SH-SY5Y (cell line): ENCODE results near the gene NEIL3.

Source experiments
- GATA2 ChIP-seq: IDR thresholded peaks from 2 replicates; pipeline ENCODE4 v1.6.1; 2011; ENCODE audit warnings: mild to moderate bottlenecking, low read depth, low read length
- GATA3 ChIP-seq: IDR thresholded peaks from 2 replicates; pipeline ENCODE4 v1.6.1; 2011; ENCODE audit warnings: low read depth, mild to moderate bottlenecking, low read length, moderate library complexity

Gene NEIL3

DNA sequence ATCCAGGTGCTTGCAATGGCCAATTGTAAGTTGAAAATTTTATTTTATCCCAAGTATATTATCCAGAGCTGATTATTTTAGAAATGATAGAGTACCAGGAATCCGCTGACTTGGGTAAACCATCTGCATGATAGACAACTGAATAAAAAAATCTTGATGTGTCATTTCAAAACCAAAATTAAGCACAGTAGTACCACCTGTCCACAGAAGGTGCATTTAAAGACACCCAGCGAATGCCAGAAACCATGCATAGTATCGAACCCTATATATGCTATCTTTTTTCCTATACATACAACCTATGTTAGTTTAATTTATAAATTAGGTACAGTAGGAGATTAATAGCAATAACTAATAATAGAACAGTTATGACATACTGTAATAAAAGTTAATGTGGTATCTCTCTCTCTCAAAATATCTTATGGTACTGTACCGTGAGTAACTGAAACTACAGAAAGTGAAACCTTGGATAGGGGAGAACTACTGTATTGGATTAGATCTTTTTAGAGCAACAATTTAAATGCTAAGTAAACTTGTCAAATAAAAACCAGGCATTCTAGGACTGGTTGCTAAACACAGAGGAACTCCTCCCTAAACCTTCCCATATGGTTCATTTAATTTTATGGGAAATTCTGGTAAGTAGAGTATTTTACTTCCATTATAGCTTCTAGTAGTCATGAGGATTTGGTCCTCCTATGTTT lies 6.2 kb downstream of the NEIL3 start:
- TF ChIP-seq GATA3 (no peak), GATA2 (no peak)

DNA sequence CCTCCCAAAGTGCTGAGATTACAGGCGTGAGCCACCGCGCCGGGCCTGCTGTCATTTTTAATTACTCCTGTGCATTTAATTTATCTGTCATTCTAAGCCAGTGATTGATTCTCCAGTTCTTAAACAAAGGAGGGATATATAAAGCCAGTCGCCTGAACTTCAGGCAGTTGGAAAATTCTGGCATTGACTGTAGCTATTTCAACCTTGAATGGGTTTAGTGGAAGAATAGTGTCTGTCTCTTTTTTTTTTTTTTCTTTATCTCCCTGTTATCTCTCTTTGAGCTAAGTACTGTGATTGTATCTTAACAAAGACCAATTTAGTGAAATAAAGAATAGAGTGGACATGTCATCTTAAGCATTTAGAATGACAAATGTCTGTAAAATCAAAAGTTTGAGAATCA lies 11.0 kb downstream of the NEIL3 start:
- TF ChIP-seq GATA2 (no peak), GATA3 (no peak)

DNA sequence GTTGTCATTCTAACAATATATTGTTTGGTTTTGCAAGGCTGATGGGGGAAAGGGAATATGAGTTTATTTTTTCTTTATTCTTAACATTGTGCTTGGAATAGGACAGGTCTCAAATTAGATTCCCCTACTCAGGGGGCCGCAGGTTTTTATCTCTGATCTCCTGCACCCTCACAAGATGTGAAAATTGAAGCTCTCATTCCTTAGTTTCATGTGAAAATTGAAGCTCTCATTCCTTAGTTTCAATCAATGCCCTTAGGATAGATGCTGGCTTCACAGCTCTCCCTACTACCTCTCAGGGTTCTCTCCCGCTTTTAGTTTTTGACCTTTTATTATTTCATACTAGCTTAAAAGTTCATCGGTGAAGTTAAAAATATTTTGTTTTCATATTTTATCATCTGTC lies 12.0 kb downstream of the NEIL3 start:
- TF ChIP-seq GATA2 (no peak), GATA3 (no peak)

DNA sequence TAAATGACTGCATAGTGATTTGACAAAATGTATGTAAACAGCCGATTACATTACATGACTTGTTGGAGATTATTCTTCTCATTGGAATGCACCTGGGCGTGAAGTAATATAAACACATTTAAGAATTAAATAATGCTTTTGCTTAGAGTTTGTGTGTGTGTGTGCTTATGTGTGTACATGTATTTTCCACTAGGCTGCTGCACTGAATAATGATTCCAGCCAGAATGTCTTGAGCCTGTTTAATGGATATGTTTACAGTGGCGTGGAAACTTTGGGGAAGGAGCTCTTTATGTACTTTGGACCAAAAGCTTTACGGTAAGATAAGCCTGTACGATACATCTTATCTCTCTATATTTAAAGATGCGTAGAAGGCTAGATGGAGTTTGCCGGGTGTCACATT lies 12.6 kb downstream of the NEIL3 start:
- TF ChIP-seq GATA3 (no peak), GATA2 (no peak)

DNA sequence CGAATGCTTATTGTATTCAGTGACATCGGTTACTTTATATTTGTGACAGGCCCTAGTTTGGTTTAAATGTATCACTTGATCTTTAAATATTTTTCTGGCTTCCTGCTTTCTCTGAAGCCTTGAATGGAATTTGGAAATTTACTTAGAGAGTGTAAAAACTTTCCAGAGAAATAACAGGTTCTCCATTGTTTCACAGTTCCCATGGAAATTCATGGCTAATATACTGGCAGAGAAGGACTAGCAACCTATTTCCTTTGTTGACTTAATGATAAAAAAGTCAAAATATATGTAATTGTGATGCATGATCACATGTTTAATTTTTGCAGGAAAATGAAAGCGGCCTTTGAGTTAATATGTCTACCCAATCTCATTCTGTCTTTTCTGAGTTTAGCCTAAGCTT lies 13.2 kb downstream of the NEIL3 start:
- TF ChIP-seq GATA3 (no peak), GATA2 (no peak)

DNA sequence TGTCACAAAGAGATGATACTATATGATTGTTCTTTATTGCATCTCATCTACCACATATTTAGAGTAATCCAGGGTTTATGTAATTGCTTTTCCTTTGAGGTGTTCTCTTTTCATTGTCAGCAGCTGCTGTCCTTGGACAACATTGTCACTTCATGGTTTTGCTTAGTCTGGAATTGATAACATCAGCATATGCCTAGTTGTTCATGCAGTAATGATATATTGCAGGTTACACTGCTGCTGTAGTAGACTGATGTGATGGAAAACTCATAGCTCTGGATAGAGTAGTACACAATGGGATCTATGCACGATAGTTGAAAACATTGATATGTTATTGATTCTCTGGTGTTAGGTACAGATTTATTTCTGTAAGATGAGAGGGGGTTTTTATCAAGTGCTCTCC lies 13.7 kb downstream of the NEIL3 start:
- TF ChIP-seq GATA3 (peak; percentile 68), GATA2 (peak; percentile 55; the same call in 1 of the 2 replicates)

DNA sequence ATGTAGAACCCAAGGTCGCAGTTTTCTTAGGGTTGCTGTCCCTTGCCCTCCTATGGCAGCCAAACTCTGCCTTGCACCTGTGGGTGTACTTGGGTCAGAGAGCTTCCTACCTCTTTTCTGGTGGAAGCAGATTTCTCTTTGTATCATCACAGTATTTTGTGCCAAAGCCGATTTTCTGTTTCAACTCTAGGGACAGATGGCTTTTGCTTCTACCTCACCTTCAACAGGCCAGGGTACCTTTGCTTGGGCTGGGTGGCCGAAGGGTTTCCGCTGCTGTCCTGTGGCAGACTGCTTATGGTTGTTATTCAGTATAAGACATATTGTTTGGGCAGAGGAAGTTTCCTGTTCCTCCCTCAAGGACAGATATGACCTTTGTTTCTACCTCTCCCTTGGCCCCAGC lies 22.4 kb downstream of the NEIL3 start:
- TF ChIP-seq GATA3, result no peak
- TF ChIP-seq GATA2, result no peak

DNA sequence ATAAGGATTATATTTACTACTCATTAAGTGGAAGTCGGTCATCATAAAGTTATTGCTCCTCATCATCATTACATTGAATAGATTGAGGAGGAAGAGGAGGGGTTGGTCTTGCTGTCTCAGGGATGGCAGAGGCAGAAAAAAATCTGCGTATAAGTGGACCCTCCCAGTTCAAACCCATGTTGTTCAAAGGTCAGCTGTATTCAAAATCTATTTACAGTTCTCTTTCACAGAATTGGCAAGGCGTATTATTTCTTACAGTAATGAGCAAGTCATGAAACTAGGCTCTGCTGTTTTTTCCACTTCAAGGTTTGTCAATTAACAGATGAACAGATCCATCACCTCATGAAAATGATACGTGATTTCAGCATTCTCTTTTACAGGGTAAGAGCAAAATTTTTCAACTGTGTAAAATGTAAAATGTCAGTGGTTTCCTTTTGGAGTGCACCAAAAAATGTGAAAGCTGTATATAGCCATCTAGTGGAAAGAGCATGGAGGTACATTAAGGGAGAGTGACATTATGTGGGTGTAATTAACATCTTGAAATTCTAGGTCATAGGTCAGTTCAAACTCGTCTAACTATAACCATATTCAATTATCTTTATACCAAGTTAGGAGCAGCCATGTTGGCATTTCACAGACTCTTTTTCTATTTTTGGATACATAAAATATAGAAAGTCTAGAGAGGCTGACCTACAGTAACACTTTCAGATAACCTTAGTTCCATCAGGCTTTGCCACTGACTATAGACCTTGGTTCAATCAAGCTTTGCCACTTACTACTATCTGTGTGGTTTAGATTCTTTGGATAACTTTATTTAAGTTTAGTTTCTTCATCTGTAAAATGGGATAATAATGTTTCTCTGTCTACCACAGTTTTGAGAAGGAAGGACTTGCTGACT lies 30.1 kb downstream of the NEIL3 start:
- TF ChIP-seq GATA3 (no peak), GATA2 (no peak)

DNA sequence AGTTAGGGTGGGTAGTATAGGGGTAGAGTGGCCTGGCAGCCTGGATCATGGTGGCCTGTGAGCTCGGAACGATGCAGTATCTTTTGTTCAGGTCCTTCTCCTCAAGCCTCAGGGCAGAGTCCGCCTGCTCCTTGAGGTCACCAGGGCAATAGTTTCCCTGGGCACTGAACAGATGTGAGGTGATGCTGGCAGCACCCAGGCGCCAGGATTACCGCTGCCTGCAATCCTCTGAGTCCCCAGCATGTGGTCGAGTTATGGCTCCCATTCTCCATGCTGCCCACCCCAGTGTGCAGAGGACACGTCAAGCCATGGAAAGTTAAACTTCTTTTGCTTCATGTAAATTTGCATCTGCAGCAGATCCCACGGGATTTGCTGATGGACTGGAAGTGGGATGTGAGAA lies 38.7 kb downstream of the NEIL3 start:
- TF ChIP-seq GATA2, result no peak
- no peak for TF ChIP-seq GATA3

DNA sequence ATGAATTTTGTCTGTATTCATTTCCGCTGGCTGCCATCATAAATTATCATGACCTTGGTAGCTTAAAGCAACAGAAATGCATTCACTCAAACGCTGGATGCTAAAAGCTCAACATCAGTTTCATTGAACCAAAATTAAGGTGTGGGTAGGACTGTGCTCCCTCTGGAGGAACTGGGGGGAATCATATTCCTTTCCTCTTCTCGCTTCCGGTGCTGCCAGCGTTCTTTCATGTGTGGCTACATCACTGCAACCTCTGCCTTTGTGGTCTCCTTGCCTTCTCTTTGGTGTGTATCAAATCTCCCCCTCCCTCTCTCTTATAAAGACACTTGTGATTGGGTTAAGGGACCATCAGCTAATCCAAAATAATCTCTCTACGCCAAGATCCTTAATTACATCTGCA lies 39.5 kb downstream of the NEIL3 start:
- no peak for TF ChIP-seq GATA3
- TF ChIP-seq GATA2, result no peak

DNA sequence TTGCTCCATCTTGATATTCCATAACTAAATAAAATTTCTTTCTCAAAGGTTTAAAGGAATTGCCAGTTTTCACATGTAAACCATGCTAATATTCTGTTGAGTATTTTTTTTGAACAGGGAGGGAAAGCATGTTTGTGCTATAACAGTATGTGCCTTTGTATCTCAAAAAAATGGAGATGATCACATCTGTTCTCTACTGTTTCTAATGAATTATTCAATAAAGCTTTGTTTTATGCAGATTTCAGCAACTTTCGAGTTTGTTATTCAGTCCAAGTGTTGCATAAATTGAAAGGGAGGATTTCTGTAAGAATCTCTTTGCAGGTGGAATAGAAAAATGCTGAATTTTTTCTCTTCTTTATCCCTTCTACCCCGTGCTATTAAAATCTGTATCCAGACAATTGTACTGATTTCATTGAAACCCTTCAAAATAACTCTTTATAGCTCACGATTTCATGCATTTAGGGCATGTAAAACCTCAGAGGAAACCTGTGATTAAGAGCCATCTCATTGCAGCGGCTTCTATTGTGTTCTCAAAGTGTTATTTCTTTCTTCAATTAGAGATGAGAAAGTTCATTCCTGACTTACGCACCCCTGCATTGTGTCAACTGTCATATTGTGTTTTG lies 42.1 kb downstream of the NEIL3 start:
- TF ChIP-seq GATA3, result no peak
- no peak for TF ChIP-seq GATA2

DNA sequence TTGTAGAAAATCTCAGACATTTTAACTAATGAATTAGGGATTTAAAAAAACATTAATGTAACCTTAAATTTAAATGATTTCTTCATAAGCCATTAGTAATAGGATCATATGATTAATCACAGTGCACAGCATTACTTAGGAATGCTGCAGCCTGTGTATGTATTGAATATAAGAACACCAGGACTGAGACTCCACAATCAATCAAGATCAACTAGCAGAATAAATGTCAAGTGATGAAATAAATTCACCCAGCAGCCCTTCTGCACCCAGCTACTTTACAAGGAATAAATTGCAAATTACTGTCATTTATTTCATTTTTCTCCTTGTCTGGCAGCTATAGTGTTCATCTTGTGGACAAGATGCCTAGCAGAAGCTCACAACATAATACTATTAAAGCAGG lies 46.5 kb downstream of the NEIL3 start:
- TF ChIP-seq GATA3 (no peak), GATA2 (no peak)

DNA sequence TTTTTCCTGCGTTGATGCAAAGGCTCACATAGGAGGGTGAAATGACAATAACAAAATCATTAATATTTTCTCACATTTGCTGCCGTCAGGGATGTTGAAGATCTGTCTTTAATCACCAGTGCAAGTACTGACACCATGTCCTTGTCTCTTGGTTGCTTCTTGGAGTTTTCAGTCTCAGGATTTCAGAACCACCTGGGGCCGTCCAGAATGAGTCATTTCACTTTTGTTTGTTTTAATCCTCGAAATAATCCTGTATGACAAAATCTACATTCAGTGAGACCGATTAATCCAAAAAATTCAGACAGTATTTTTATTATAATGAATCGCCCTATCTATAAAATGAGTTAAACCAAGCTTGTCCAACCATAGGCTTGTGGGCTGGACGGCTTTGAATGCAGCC lies 47.2 kb downstream of the NEIL3 start:
- TF ChIP-seq GATA2 (no peak), GATA3 (no peak)

DNA sequence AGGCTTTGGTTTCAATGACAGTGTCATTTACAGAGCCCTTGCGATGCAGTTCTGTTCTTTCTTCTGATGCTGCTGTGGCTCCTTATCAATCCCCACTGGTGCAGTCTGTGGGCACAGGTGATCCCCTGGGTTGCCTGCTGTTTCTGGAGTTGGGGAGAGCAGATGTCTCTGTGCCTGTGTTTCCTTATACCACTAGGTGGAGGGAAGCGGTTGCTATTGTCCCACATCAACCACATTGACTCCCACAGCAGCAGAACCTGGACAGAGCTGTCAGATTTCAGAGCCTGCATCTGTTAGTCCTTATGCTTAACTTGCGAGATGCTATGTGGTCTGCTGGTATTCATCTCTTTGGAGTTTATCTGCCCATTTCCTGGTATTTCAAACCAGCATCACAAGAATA lies 57.7 kb downstream of the NEIL3 start:
- no peak for TF ChIP-seq GATA3
- TF ChIP-seq GATA2, result no peak

DNA sequence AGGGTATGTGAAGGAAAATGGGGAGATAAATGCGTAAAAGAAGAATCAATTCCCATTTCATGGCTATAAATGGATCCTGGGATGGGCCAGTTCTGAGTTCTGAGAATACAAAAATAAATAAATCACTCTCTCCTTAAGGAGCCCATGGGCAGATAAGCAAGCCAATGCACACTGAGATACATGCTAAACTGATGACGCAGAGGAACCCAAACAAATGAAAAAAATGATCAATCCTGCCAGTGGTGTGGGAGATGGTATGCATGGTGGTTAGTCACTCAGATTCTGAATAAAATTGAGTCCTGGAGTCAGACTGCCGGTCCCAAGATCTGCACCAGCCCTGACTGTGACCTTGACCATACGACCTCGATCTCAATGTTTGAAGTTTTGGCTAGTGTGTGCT lies 59.7 kb downstream of the NEIL3 start:
- TF ChIP-seq GATA2, result no peak
- no peak for TF ChIP-seq GATA3

DNA sequence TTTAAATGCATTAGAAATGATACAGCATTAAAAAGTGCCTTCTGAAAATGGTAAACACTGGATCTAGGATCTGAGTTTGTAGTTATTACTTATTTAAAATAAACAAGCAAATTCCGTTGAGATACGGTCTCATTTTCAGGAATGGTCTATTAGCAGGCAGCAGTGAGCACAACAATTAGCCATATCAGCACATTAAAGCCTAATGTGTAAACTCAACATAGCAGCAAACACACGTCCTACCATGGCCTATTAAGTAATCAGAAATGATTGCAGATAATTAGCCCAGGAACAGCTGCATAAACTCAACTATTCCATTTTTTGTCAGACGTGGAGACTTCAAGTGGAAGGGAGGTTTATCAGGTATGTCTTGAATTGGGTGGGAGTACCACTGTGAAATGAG lies 61.8 kb downstream of the NEIL3 start:
- no peak for TF ChIP-seq GATA3
- no peak for TF ChIP-seq GATA2
